WTC11 (cell line): ENCODE measurements around the gene SMIM41. TPM values are rescaled to one million over a fixed set of nuclear protein-coding genes. Genes with fewer than 3 reads are reported as not detected.
A peak's percentile ranks its signal among the peaks of the same experiment; 100 is the strongest.

ENCODE experiments used
- ATAC-seq: fragments of 200-7000 bp; cut with Tn5 transposase; 2 replicates; pipeline ENCODE4 v1.10.0; 2021; ENCODE audit warnings: mild to moderate bottlenecking, moderate library complexity
- CTCF ChIA-PET: fragments of 300-600 bp; sonication (Branson Sonifier 250); formaldehyde crosslinking; loops from one replicate; lab custom pipeline; 2021; ENCODE audit warnings: antibody characterized with exemption; lab: Charles Lee
- POLR2A ChIA-PET: fragments of 350-600 bp; sonication (Branson Sonifier 250); formaldehyde crosslinking; loops from one replicate; lab custom pipeline; 2021; ENCODE audit warnings: antibody characterized with exemption; lab: Charles Lee
- DNase-seq: peaks from one replicate; pipeline ENCODE4 v3.0.0; 2021; ENCODE audit warnings: low spot score
- H3K27ac Mint-ChIP-seq: 2 replicates; pipeline ENCODE4 v1.8.0; 2021; ENCODE audit warnings: mixed read lengths
- H3K27me3 Mint-ChIP-seq: 2 replicates; pipeline ENCODE4 v1.8.0; 2021; ENCODE audit warnings: low read depth, mild to moderate bottlenecking, moderate library complexity, mixed read lengths
- H3K36me3 Mint-ChIP-seq: 2 replicates; pipeline ENCODE4 v1.8.0; 2021; ENCODE audit warnings: mixed read lengths
- H3K4me1 Mint-ChIP-seq: 2 replicates; pipeline ENCODE4 v1.8.0; 2022; ENCODE audit warnings: mixed read lengths
- H3K4me3 Mint-ChIP-seq: 2 replicates; pipeline ENCODE4 v1.8.0; 2021; ENCODE audit warnings: mild to moderate bottlenecking, moderate library complexity, mixed read lengths
- H3K9me3 Mint-ChIP-seq: 2 replicates; pipeline ENCODE4 v1.8.0; 2021; ENCODE audit warnings: mixed read lengths
- ARID4B ChIP-seq: sonication (generic); formaldehyde crosslinking; IDR thresholded peaks from 2 replicates; pipeline ENCODE4 v1.8.0; 2023; ENCODE audit warnings: missing genetic modification reagents, mild to moderate bottlenecking, borderline replicate concordance
- ATF1 ChIP-seq: sonication (generic); formaldehyde crosslinking; IDR thresholded peaks from 2 replicates; pipeline ENCODE4 v1.8.1; 2023; ENCODE audit warnings: mild to moderate bottlenecking, moderate library complexity, missing genetic modification reagents
- E2F5 ChIP-seq: sonication (generic); formaldehyde crosslinking; IDR thresholded peaks from 2 replicates; pipeline ENCODE4 v1.8.1; 2022; ENCODE audit warnings: mild to moderate bottlenecking, moderate library complexity, missing genetic modification reagents
- ETV6 ChIP-seq: sonication (generic); formaldehyde crosslinking; IDR thresholded peaks from 2 replicates; pipeline ENCODE4 v1.8.1; 2022; ENCODE audit warnings: mild to moderate bottlenecking, missing genetic modification reagents
- FOXK1 ChIP-seq: sonication (generic); formaldehyde crosslinking; IDR thresholded peaks from 2 replicates; pipeline ENCODE4 v1.8.0; 2022; ENCODE audit warnings: mild to moderate bottlenecking, moderate library complexity, missing genetic modification reagents
- FOXP1 ChIP-seq: sonication (generic); formaldehyde crosslinking; IDR thresholded peaks from 2 replicates; pipeline ENCODE4 v1.8.0; 2022; ENCODE audit warnings: missing genetic modification reagents, mild to moderate bottlenecking, moderate library complexity, borderline replicate concordance
- GTF2I ChIP-seq: fragments of 250-450 bp; sonication (Bioruptor Pico); conservative IDR thresholded peaks from 2 replicates; pipeline ENCODE4 v1.4.0; 2021; ENCODE audit warnings: mild to moderate bottlenecking
- HMGXB4 ChIP-seq: sonication (generic); formaldehyde crosslinking; IDR thresholded peaks from 2 replicates; pipeline ENCODE4 v1.8.1; 2023; ENCODE audit warnings: mild to moderate bottlenecking, moderate library complexity, missing genetic modification reagents
- JAZF1 ChIP-seq: fragments of 250-450 bp; sonication (Bioruptor Pico); IDR thresholded peaks from 2 replicates; pipeline ENCODE4 v1.9.0; 2021; ENCODE audit warnings: moderate library complexity, mild to moderate bottlenecking, inconsistent platforms
- NFE2L1 ChIP-seq: sonication (generic); formaldehyde crosslinking; IDR thresholded peaks from 2 replicates; pipeline ENCODE4 v1.8.1; 2023; ENCODE audit warnings: missing genetic modification reagents
- RELA ChIP-seq: sonication (generic); formaldehyde crosslinking; IDR thresholded peaks from 2 replicates; pipeline ENCODE4 v1.8.1; 2022; ENCODE audit warnings: missing genetic modification reagents, mild to moderate bottlenecking, borderline replicate concordance
- SMAD4 ChIP-seq: sonication (generic); formaldehyde crosslinking; IDR thresholded peaks from 2 replicates; pipeline ENCODE4 v1.8.0; 2022; ENCODE audit warnings: mild to moderate bottlenecking, missing genetic modification reagents
- ZBTB21 ChIP-seq: sonication (generic); formaldehyde crosslinking; IDR thresholded peaks from 2 replicates; pipeline ENCODE4 v1.8.1; 2023; ENCODE audit warnings: mild to moderate bottlenecking, missing genetic modification reagents, borderline replicate concordance
- ZNF121 ChIP-seq: sonication (generic); formaldehyde crosslinking; IDR thresholded peaks from 2 replicates; pipeline ENCODE4 v1.8.0; 2023; ENCODE audit warnings: missing genetic modification reagents
- ZNF232 ChIP-seq: sonication (generic); formaldehyde crosslinking; IDR thresholded peaks from 2 replicates; pipeline ENCODE4 v1.8.0; 2022; ENCODE audit warnings: mild to moderate bottlenecking, missing genetic modification reagents
- ZNF423 ChIP-seq: fragments of 250-450 bp; sonication (Bioruptor Pico); IDR thresholded peaks from 2 replicates; pipeline ENCODE4 v2.1.2; 2022; ENCODE audit warnings: mild to moderate bottlenecking, moderate library complexity
- ZNF425 ChIP-seq: fragments of 250-450 bp; sonication (Bioruptor Pico); conservative IDR thresholded peaks from 2 replicates; pipeline ENCODE4 v1.9.0; 2021; ENCODE audit warnings: mild to moderate bottlenecking
- total RNA-seq: library from RNA; stranded (reverse); gene quantifications from 3 replicates; pipeline ENCODE4 v1.2.3, GENCODE V29; 2021
- TF ChIP-seq, protein P1 (sequence below): sonication (generic); formaldehyde crosslinking; IDR thresholded peaks from 2 replicates; pipeline ENCODE4 v1.8.0; 2022; ENCODE audit warnings: mild to moderate bottlenecking, missing genetic modification reagents

Gene SMIM41
- total RNA-seq, 1 experiment from 2014 or later = not detected

DNA sequence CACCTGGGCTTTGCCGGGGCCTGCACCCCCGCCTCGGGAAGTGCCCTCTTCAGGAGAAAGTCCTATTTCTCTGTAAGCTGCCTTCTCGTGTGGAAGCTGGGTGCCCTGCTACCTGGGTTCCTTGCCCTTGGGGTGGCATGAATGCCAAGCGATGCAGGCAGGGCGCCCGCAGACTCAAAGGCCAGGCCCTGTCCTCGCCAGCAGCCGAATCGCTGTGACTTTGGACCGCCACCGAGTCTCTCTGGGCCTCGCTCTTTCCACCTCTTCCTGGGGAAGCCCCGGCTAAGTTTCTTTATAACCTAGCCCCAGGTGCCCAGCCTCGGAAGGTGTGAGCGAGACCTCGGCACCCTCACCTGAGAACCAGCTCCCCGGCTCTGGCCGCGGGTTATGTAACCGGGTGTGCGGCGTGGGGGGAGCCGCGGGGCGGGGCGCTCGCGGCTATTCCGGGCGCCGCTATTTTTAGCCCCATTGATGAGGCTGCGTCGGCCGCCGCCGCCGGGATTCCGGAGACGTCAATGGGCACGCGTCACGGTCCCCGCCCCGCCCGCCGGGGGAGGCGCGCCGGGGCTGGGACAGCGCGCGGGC is 42.8 kb upstream of the SMIM41 start:
- peak; percentile 2 for ATAC-seq
- H3K9me3 Mint-ChIP-seq = no peaks in the 10 kb centered on the region
- H3K4me1 Mint-ChIP-seq = peaks cover 34% of the 10 kb centered on the region
- POLR2A ChIA-PET = interaction anchor here (0.7 to 2.7 kb wide), 3 partner anchors 11 to 33 kb away, joined by 3 to 11 read pairs (median 4); partner anchors contain the start of genes ATG101 and NR4A1
- CTCF ChIA-PET = interaction anchor here (1.0 to 7.1 kb wide), 4 partner anchors 11 to 129 kb away, joined by 3 to 130 read pairs (median 10); partner anchors contain the start of gene ATG101
- peaks cover 52% of the 10 kb centered on the region for H3K27me3 Mint-ChIP-seq
- H3K4me3 Mint-ChIP-seq = peak overlapping the region; percentile 61
- no peaks in the 10 kb centered on the region for H3K36me3 Mint-ChIP-seq
- H3K27ac Mint-ChIP-seq = no peak overlapping the region
- peak; percentile 78 for DNase-seq
- TF ChIP-seq ZNF423 (CRISPR knock-in tag) (no peak), FOXK1 (CRISPR knock-in tag) (no peak), E2F5 (CRISPR knock-in tag) (peak; percentile 29; the same call in 1 of the 2 replicates), JAZF1 (CRISPR knock-in tag) (no peak)
- TF ChIP-seq, protein P1, sequence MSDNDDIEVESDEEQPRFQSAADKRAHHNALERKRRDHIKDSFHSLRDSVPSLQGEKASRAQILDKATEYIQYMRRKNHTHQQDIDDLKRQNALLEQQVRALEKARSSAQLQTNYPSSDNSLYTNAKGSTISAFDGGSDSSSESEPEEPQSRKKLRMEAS (CRISPR knock-in tag) = 0 out of 2 replicates have a peak, but pooled peaks have one; percentile 35
- TF ChIP-seq, all 79 proteins: peak for 2

DNA sequence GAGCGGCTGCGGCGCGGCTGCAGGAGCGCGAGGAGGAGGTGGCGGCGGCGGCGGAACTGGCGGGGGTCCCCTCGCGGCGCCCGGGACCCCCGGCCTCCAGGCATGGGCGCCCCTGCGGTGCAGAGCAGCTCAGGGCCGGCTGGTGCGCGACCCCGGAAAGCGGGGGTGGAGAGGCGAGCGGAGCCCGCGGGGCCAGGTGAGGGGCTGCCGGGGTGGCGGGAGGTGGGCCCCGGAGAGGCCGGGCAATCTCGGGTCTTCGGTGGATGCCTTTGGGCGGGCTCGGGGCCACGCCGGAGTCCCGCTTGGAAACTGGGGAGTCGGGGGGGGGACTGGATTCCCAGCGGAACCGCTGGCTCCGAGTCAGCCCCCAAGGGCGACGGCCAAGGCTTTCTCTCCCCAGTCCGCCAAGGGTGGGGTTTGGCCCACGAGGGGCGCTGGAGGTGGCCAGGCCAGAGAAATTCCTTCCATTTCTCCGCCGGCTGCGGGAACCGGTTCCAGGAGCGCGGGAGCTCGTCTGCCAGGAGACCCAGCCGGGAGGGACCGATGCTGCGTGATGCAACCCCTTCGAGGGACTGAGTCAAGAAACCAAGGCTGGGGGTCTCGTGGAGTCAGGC is 42.1 kb upstream of the SMIM41 start:
- ChIA-PET CTCF (interaction anchor here (0.6 to 7.1 kb wide), 9 partner anchors 12 to 128 kb away, joined by 3 to 130 read pairs (median 5); partner anchors contain the start of genes ATG101 and SMIM41), POLR2A (interaction anchor here (1.0 to 2.7 kb wide), 3 partner anchors 11 to 33 kb away, joined by 3 to 11 read pairs (median 4); partner anchors contain the start of genes ATG101 and NR4A1)
- Mint-ChIP-seq H3K36me3 (no peaks in the 10 kb centered on the region), H3K27me3 (peaks cover 45% of the 10 kb centered on the region), H3K4me3 (peak overlapping the region; percentile 81), H3K4me1 (peaks cover 33% of the 10 kb centered on the region), H3K27ac (no peak overlapping the region), H3K9me3 (no peaks in the 10 kb centered on the region)
- no peak for TF ChIP-seq ZNF425 (CRISPR knock-in tag)
- TF ChIP-seq HMGXB4 = peak; percentile 53; the same call in 1 of the 2 replicates
- ATAC-seq (0 out of 2 replicates have a peak, but pooled peaks have one; percentile 3), DNase-seq (peak; percentile 74)

DNA sequence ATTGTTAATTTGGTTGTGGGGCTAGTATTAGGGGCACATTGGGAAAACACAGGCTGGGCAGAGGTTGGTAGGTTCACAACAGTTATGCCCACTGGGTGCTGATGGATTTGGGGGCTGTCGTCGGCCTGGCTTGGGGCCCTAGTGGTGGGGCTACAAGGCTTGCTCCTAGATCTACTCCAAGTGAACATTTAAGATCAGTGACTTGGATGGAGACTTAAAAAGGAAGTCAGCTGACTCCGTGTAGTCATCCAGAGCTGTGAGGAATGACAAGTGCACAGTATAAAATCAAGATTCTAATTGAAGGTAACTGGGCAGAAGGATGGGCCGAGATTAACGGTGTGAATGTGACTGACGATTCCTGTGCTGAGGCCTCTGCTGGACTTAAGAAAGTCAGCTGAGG is 41.1 kb upstream of the SMIM41 start:
- H3K27me3 Mint-ChIP-seq = peaks cover 40% of the 10 kb centered on the region
- ChIA-PET POLR2A (interaction anchor here (1.2 to 2.7 kb wide), 2 partner anchors 9 to 13 kb away, joined by 5 to 11 read pairs; partner anchors contain the start of gene NR4A1), CTCF (interaction anchor here (0.5 to 7.1 kb wide), 6 partner anchors 12 to 68 kb away, joined by 3 to 130 read pairs (median 4); partner anchors contain the start of gene ATG101)
- no peak for ATAC-seq
- H3K36me3 Mint-ChIP-seq = no peaks in the 10 kb centered on the region
- peak overlapping the region; percentile 81 for H3K4me3 Mint-ChIP-seq
- no peaks in the 10 kb centered on the region for H3K9me3 Mint-ChIP-seq
- peaks cover 26% of the 10 kb centered on the region for H3K4me1 Mint-ChIP-seq
- H3K27ac Mint-ChIP-seq = no peak overlapping the region; the same call in 1 of the 2 replicates
- no peak for DNase-seq
- TF ChIP-seq RELA (CRISPR knock-in tag) (no peak), GTF2I (CRISPR knock-in tag) (no peak), ATF1 (CRISPR knock-in tag) (no peak), ZNF423 (CRISPR knock-in tag) (no peak), ARID4B (CRISPR knock-in tag) (no peak), FOXP1 (CRISPR knock-in tag) (no peak), NFE2L1 (no peak), ETV6 (CRISPR knock-in tag) (no peak), ZNF232 (CRISPR knock-in tag) (no peak), SMAD4 (no peak), ZBTB21 (CRISPR knock-in tag) (no peak), JAZF1 (CRISPR knock-in tag) (no peak), ZNF121 (CRISPR knock-in tag) (no peak)
